ENCODE measurements around the gene MYMK.

Gene MYMK

GRCh38 chr9:133505186-133505830 is 19.5 kb downstream of the MYMK start:
- no peak for DNase-seq (ENCODE audit: low read depth)

DNA sequence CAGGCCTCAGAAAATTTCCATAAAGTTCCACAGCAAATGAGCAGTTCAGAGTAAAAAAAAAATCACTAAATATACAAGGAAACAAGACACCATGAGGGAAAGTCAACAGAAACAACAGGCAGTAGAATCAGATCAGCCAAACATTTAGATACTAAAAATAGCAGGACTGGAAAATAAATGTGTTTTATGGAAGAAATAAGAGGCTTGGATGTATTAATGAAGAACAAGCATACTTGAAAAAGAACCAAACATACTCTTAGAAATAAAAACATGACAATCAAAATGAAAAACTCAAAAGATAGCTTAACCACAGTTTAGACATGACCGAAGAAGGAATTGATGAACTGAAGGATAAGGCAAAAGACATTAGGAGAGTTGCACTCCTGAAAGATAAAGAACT is 22.6 kb downstream of the MYMK start:
- DNase-seq (ENCODE audit: low read depth), result no peak

- no peak for DNase-seq (ENCODE audit: low read depth)
Observed at GRCh38 chr9:133499892-133500270, 24.9 kb downstream of the MYMK start.

DNA sequence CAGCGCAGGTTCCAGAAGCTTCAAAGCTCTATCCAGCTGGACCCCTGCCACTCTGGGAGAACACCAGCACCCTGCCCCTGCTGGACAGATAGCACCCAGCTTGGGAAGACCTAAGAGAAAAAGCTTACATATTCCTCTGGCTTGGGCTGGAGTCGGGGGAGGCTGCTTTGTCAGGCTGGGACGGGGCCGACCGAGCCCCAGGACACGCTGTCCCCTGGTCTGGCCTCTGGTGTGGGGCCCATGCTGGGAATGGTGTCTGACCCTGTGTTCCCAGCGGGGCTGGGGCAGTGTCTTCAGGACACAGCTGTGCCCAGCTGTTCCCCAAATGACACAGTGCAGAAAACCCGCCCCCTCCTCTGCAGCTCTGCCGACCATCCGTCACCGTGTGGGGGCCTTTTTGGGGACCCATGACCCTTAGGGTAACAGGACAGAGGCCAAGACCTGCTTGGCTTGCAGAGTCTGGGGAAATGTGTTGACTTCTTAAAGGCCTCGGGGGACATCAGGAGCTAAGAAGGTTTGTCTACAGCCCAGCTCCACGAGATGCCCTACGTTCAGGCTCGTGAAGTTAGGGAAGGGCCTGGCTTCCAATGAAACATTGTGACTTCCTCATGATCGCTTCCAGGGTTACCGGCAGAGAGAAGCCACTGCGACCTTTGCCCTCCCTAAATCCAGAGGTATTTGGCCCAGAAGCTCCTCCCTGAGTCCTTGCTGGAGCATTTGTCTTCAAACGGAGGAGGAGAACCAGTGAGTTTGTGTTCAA is 25.4 kb downstream of the MYMK start:
- DNase-seq (ENCODE audit: low read depth), result no peak

- DNase-seq (ENCODE audit: low read depth), result no peak
Observed at GRCh38 chr9:133496861-133497842, 27.6 kb downstream of the MYMK start.

DNA sequence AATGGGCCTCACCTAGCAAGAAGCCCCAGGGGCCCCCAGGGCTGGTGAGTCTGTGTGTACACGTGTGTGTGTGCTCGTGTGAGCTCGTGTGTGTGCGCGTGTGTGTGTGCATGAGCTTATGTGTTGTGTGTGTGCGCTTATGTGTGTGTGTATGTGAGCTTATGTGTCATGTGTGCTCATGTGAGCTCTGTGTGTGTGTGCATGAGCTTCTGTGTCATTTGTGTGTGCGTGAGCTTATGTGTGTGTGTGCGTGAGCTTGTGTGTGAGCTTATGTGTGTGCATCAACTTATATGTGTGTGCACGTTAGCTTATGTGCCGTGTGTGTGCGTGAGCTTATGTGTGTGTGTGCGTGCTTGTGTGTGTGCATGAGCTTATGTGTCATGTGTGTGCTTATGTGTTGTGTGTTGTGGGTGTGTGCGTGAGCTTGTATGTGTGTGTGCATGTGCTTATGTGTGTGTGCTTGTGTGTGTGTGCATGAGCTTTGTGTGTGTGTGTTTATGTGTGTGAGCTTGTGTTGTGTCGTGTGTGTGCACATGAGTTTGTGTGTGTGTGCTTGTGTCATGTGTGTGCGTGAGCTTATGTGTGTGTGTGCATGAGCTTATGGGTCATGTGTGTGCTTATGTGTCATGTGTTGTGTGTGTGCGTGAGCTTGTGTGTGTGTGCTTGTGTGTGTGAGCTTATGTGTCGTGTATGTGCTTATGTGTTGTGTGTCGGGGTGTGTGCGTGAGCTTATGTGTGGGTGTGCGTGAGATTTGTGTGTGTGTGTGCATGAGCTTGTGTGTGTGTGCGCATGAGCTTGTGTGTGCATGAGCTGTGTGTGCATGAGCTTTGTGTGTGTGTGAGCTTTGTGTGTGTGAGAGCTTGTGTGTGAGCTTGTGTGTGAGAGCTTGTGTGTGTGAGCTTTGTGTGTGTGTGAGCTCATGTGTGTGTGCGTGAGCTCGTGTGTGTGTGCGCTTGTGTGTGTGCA is 29.1 kb downstream of the MYMK start:
- no peak for DNase-seq (ENCODE audit: low read depth)

DNA sequence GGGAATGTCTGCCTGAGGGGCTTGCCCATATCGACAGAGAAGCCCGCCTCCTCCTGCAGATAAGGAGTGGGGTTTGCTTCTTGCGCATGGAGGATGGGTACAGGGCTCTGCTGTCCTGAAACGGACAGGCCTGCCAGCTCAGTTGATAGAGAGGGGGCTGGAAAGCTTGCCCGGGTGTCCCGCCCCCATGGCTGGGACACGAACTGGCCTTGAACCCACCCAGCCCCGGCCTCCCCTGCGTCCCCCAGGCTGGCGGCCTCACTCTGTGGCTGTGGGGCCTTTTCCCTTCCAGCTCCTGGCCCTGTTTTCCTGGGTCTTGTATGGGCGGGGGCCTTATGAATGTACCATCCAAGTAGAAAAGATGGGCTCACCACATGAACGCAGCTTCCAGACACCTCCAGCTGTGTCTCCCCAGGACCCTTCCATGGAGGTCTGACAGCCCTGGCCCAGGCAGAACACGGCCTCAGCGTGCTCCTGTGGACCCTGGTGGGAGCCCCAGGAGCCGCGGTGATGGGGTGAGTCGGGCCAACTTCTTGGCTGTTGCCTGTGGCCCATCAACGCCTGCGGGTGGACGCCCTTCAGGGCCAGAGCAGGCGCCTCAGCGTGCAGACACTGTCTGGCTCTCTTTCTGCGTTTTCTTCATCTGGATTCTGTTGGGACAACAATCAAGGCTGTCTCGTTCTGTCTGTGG is 30.0 kb downstream of the MYMK start:
- DNase-seq (ENCODE audit: low read depth), result no peak

DNA sequence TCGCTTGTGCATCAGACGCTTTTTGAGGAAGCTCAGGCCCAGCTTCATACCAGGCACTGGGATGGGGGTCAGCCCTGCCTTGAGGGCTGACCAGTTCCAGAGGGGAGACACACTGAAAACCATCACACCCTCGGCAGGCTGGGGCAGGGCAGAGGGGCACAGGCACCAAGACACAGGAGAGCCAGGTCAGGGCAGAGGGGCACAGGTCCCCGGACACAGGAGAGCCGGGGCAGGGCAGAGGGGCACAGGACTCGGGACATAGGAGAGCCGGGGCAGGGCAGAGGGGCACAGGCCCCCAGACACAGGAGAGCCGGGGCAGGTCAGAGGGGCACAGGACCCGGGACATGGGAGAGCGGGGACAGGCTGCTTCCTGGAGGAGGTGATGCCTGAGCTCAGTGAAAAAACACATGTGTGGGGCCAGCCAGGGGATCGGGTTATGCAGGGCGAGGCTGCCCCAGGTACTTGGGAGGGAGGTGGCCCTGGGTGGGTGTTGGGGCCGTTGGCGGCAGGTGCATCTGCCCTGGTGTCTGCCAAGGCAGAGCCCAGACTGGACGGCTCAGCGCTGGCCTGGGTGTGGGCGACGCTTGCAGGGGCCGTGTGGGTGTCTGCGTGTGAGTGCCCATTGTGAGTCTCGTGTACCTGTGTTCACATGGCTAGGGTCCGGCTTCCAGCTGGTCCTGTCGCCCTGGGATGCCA is 30.8 kb downstream of the MYMK start:
- DNase-seq (ENCODE audit: low read depth), result no peak

DNA sequence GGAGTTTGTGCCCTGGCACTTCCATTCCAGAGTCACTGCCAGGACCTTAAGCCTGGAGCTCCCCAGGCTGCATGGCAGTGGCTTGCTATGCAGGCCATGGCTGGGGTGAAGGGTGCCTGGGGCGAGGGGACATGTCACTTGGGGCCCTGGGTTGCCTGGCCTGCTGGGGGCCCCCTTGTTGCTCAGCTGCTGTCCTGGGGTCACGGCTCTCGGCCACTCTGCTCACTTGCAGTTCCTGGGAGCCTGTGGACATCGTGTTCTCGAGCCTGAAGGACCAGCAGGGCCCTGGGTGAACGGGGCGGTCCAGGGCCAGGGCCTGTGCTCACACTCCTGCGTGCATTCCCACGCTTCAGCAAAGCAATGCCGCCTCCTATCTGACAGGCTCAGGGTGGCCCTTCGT is 31.3 kb downstream of the MYMK start:
- no peak for DNase-seq (ENCODE audit: low read depth)

DNA sequence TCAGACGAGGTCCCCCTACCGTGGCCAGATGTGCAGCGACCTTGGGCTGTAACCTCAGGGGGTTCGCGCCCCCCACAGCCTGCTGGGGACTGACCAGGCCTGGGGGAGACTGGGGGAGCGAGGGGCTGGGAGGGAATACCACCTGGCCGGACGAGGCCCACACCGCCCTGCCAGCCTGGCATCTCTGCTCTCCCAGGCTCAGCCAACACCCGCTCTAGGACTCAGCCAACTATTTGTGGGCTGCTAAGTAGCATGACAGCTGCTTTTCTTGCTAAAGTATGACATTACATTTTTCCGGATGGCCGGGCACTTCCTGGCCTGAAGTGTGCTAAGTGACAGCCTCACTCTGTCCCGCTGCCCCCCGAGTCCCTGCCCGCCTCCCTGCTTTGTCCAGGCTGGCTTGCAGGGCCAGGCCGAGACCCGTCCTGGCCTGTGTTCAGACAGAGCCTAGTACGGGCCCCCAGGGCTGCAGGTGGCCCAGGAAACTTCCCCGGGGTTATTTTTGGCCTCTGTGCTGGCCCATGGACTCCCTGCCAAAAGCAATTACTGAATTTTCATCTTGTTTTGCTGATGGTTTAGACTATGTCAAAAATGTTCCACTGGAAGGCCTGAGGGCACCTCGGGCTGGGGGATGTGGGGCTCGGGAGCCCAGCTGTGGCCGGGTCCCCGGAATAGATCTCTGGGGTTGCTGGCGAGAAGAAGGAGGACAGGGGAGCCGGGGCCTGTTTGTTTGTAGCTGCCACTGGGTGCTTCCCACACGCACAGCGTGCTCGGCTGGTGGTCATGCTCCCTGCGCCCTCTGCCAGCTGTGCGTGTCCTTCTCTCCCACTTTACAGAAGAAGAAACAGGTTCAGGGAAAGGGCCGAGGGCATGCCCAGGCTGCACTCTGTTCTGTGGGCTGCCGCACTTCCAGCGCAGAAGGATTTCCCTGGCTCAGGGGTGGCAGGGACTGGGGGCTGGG is 32.4 kb downstream of the MYMK start:
- no peak for DNase-seq (ENCODE audit: low read depth)

DNA sequence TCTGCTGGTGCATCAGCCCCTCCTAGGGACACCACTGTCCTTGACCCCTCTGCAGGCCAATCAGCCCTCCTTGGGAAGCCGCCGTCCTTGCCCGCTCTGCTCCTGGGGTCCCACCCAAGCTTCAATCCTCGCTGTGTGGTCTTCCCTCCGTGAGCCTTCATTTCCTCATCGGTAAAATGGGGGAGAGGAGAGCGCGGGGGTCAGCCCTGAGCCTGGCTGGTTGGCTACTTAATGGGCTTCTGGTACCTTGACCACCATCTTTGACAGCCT is 33.2 kb downstream of the MYMK start:
- no peak for DNase-seq (ENCODE audit: low read depth)

DNA sequence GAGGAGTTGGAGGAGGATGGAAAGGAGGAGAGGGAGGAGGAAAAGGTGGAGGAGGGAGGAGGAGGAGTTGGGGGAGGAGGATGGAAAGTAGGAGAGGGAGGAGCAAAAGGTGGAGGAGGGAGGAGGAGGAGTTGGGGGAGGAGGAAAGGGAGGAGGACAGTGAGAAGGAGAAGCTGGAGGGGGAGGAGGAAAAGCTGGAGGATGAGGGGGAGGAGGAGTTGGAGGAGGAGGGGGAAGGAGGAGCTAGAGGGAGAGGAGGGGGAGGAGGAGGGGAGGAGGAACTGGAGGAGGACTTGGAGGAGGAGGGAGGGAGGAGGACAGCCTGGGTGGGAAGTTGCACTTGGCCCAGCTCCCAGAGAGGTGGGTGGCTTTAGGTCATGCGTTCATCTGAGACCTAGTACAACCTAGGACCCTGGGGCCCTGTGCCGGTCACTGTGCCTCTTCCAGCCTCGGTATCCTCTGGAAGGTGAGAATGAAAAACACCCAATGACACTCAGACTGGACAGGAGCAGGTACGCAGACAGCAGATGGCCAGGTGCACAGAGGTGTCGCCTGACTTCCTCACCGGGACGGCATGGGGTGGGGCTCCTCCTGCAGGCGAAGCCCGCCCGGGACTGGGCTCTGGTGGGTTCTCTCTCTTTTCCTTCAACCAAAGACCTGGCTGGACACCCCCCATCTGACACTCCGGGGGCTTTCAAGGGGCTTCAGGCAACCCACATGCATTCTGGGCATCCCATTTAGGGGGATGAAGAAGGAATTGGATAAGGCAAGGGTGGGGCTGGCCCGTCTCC is 33.7 kb downstream of the MYMK start:
- DNase-seq (ENCODE audit: low read depth), result no peak

GRCh38 chr9:133490201-133490681 is 34.5 kb downstream of the MYMK start:
- no peak for DNase-seq (ENCODE audit: low read depth)

GRCh38 chr9:133489253-133490190 is 35.2 kb downstream of the MYMK start:
- no peak for DNase-seq (ENCODE audit: low read depth)

DNA sequence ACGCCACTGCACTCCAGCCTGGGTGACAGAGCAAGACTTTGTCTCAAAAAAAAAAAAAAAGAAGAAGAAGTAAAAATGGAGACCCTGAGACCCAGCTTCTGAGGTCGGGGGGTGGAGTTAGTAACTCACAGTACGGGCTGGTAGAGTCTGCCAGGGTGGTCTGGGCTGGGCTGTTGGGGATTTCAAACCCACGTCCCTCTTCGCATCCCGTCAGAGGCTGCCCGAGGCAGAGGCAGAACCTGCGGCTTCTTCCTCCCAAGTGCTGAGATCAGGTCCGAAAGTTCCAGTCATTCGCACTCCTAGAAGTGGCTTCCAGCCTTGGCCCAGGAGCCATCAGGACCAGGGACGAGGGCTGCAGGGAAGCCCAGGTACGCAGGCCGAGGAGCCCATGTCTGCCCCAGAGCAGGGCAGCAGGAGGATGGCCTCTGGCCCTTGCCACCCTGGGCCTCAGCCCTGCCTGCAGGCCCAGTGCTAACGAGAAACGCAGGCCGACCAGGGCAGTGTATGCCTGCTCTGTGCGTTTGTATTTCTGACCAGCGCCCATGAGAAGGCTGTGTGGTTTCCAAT is 36.0 kb downstream of the MYMK start:
- no peak for DNase-seq (ENCODE audit: low read depth)

GRCh38 chr9:133487331-133487725 is 37.4 kb downstream of the MYMK start:
- no peak for DNase-seq (ENCODE audit: low read depth)
